ENCODE data around the gene SLC27A3. TPM values are rescaled to one million over a fixed set of nuclear protein-coding genes. Genes with fewer than 3 reads are reported as not detected.

SLC27A3 gene
- total and polyA plus RNA-seq, 4 donors = 12.1 to 37.3 (median 28.7) TPM

- Histone ChIP-seq H3K4me1 (ENCODE audit: control insufficient read depth, insufficient read depth, low read length) (no peaks in the 10 kb centered on the region), H3K4me3 (ENCODE audit: low read depth, low read length) (no peak overlapping the region), H3K9me3 (ENCODE audit: control insufficient read depth, insufficient read depth, low read length) (no peaks in the 10 kb centered on the region), H3K27me3 (ENCODE audit: control insufficient read depth, insufficient read depth, low read length) (no peaks in the 10 kb centered on the region), H3K36me3 (ENCODE audit: control insufficient read depth, insufficient read depth, low read length) (peaks cover 52% of the 10 kb centered on the region), H3K27ac (ENCODE audit: low read depth, low read length) (no peak overlapping the region)
- 69% methylated on average over 1 of the region's 2 CpGs for WGBS (ENCODE audit: insufficient coverage)
- DNase-seq (ENCODE audit: low read depth in 4 of 6, low spot score in 6 of 6) = peak in 1 of 6 donors; percentile 10
These were observed 33.2 kb upstream of the SLC27A3 start for GRCh38 chr1:153741986-153742385.

DNA sequence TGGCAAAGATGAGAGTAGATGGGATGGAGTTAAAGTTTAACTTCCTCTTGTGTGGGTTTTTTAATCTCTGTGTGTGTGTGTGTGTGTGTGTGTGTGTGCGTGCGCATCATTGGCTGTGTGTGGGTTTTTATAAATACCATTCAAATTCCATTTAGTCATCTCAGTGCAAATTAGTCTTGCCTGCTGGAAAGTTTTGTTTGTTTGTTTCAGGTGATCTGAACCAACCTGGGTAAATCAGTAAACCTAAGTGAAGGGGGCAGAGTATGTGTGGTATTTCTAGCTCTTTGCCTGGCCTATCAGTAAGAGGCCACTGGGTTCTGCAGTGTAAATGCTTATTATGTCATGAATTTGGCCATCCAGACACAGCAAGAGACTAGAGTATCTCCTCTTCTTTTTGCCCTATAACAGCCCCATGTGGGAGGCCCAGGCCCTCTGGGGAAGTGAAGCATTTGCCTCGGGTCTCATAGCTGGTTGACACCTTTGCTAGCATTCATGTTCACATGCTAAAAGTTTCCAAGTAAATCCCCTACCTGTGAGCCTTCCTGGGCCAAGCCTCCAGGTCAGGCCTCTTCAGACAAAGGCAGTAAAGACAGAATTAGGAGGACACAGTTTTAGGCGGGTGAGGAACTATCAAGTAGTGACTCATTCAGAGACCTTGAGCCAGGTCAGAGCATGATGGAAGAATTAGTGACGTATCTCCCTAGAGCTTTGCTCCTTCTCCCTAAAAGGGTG is 32.6 kb upstream of the SLC27A3 start:
- no peak for DNase-seq (ENCODE audit: low read depth in 4 of 6, low spot score in 6 of 6)
- WGBS (ENCODE audit: insufficient coverage) = no CpG with 5 or more reads among the region's 5 CpGs
- Histone ChIP-seq H3K27ac (ENCODE audit: low read depth, low read length) (no peak overlapping the region), H3K36me3 (ENCODE audit: control insufficient read depth, insufficient read depth, low read length) (peaks cover 56% of the 10 kb centered on the region), H3K4me1 (ENCODE audit: control insufficient read depth, insufficient read depth, low read length) (no peaks in the 10 kb centered on the region), H3K9me3 (ENCODE audit: control insufficient read depth, insufficient read depth, low read length) (no peaks in the 10 kb centered on the region), H3K27me3 (ENCODE audit: control insufficient read depth, insufficient read depth, low read length) (no peaks in the 10 kb centered on the region), H3K4me3 (ENCODE audit: low read depth, low read length) (no peak overlapping the region)

- no peak for DNase-seq (ENCODE audit: low read depth in 4 of 6, low spot score in 6 of 6)
- H3K36me3 ChIP-seq (ENCODE audit: control insufficient read depth, insufficient read depth, low read length) = peaks cover 59% of the 10 kb centered on the region
- no peak overlapping the region for H3K27ac ChIP-seq (ENCODE audit: low read depth, low read length)
- no peaks in the 10 kb centered on the region for H3K4me1 ChIP-seq (ENCODE audit: control insufficient read depth, insufficient read depth, low read length)
- H3K4me3 ChIP-seq (ENCODE audit: low read depth, low read length) = no peak overlapping the region
- no peaks in the 10 kb centered on the region for H3K9me3 ChIP-seq (ENCODE audit: control insufficient read depth, insufficient read depth, low read length)
- WGBS (ENCODE audit: insufficient coverage) = no CpG with 5 or more reads among the region's 2 CpGs
- H3K27me3 ChIP-seq (ENCODE audit: control insufficient read depth, insufficient read depth, low read length) = no peaks in the 10 kb centered on the region
These were observed 29.8 kb upstream of the SLC27A3 start for GRCh38 chr1:153745417-153745816.

- peaks cover 60% of the 10 kb centered on the region for H3K36me3 ChIP-seq (ENCODE audit: control insufficient read depth, insufficient read depth, low read length)
- 100% methylated on average over 6 of the region's 13 CpGs for WGBS (ENCODE audit: insufficient coverage)
- no peaks in the 10 kb centered on the region for H3K9me3 ChIP-seq (ENCODE audit: control insufficient read depth, insufficient read depth, low read length)
- H3K27ac ChIP-seq (ENCODE audit: low read depth, low read length) = no peak overlapping the region
- DNase-seq (ENCODE audit: low read depth in 4 of 6, low spot score in 6 of 6) = no peak
- H3K4me3 ChIP-seq (ENCODE audit: low read depth, low read length) = no peak overlapping the region
- no peaks in the 10 kb centered on the region for H3K4me1 ChIP-seq (ENCODE audit: control insufficient read depth, insufficient read depth, low read length)
- no peaks in the 10 kb centered on the region for H3K27me3 ChIP-seq (ENCODE audit: control insufficient read depth, insufficient read depth, low read length)
These were observed 29.0 kb upstream of the SLC27A3 start for GRCh38 chr1:153746174-153746573.

- Histone ChIP-seq H3K27ac (ENCODE audit: low read depth, low read length) (no peak overlapping the region), H3K4me1 (ENCODE audit: control insufficient read depth, insufficient read depth, low read length) (no peaks in the 10 kb centered on the region), H3K36me3 (ENCODE audit: control insufficient read depth, insufficient read depth, low read length) (peaks cover 63% of the 10 kb centered on the region), H3K9me3 (ENCODE audit: control insufficient read depth, insufficient read depth, low read length) (no peaks in the 10 kb centered on the region), H3K27me3 (ENCODE audit: control insufficient read depth, insufficient read depth, low read length) (no peaks in the 10 kb centered on the region), H3K4me3 (ENCODE audit: low read depth, low read length) (no peak overlapping the region)
- WGBS (ENCODE audit: insufficient coverage) = 83% methylated on average over 1 of the region's 2 CpGs
- DNase-seq (ENCODE audit: low read depth in 4 of 6, low spot score in 6 of 6) = no peak
These were observed 26.3 kb upstream of the SLC27A3 start for GRCh38 chr1:153748903-153749302.

DNA sequence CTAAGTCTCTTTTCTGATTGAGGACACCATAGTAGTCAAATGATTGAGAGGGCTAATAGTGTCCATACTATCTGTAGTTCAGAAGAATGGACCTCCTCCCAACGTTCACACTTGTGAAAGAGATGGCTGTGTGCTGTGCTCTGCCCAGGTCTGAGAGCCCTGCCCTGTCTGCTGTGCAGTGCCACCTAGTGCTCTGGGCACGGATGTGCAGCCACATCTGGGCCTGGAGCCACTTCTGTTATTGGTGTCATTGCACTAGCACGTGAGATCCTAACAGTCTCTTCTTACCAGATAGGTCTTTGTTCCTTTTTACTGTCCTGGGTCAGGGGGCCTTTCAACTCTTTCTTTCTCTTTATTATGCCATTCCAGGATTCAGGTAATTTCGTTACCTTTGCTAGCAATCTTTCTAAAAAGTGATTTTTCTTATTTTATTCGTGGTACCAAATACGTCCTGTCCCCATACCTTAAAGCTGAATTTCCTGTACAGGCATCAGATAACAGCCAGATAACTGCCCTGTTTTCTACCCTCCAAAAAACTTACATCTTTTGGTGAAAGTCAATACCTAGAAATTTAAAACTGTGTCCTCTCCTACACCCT is 25.7 kb upstream of the SLC27A3 start:
- H3K36me3 ChIP-seq (ENCODE audit: control insufficient read depth, insufficient read depth, low read length) = peaks cover 64% of the 10 kb centered on the region
- H3K9me3 ChIP-seq (ENCODE audit: control insufficient read depth, insufficient read depth, low read length) = no peaks in the 10 kb centered on the region
- no peaks in the 10 kb centered on the region for H3K27me3 ChIP-seq (ENCODE audit: control insufficient read depth, insufficient read depth, low read length)
- H3K27ac ChIP-seq (ENCODE audit: low read depth, low read length) = no peak overlapping the region
- peak; percentile 15 to 90 (median 46) for DNase-seq (ENCODE audit: low read depth in 4 of 6, low spot score in 6 of 6)
- H3K4me3 ChIP-seq (ENCODE audit: low read depth, low read length) = no peak overlapping the region
- H3K4me1 ChIP-seq (ENCODE audit: control insufficient read depth, insufficient read depth, low read length) = no peaks in the 10 kb centered on the region
- WGBS (ENCODE audit: insufficient coverage) = 25% methylated on average over 4 of the region's 6 CpGs

- no peak for DNase-seq (ENCODE audit: low read depth in 4 of 6, low spot score in 6 of 6)
- Histone ChIP-seq H3K27ac (ENCODE audit: low read depth, low read length) (no peak overlapping the region), H3K4me3 (ENCODE audit: low read depth, low read length) (no peak overlapping the region), H3K27me3 (ENCODE audit: control insufficient read depth, insufficient read depth, low read length) (no peaks in the 10 kb centered on the region), H3K36me3 (ENCODE audit: control insufficient read depth, insufficient read depth, low read length) (peaks cover 70% of the 10 kb centered on the region), H3K4me1 (ENCODE audit: control insufficient read depth, insufficient read depth, low read length) (no peaks in the 10 kb centered on the region), H3K9me3 (ENCODE audit: control insufficient read depth, insufficient read depth, low read length) (no peaks in the 10 kb centered on the region)
- WGBS (ENCODE audit: insufficient coverage) = 100% methylated on average over 2 of the region's 6 CpGs
These were observed 24.9 kb upstream of the SLC27A3 start for GRCh38 chr1:153750026-153750995.

GRCh38 chr1:153752072-153752471 is 23.1 kb upstream of the SLC27A3 start:
- DNase-seq (ENCODE audit: low read depth in 4 of 6, low spot score in 6 of 6) = no peak
- Histone ChIP-seq H3K36me3 (ENCODE audit: control insufficient read depth, insufficient read depth, low read length) (peaks cover 73% of the 10 kb centered on the region), H3K27me3 (ENCODE audit: control insufficient read depth, insufficient read depth, low read length) (no peaks in the 10 kb centered on the region), H3K4me1 (ENCODE audit: control insufficient read depth, insufficient read depth, low read length) (no peaks in the 10 kb centered on the region), H3K9me3 (ENCODE audit: control insufficient read depth, insufficient read depth, low read length) (no peaks in the 10 kb centered on the region), H3K4me3 (ENCODE audit: low read depth, low read length) (no peak overlapping the region), H3K27ac (ENCODE audit: low read depth, low read length) (no peak overlapping the region)
- WGBS (ENCODE audit: insufficient coverage) = no CpG with 5 or more reads among the region's 2 CpGs

DNA sequence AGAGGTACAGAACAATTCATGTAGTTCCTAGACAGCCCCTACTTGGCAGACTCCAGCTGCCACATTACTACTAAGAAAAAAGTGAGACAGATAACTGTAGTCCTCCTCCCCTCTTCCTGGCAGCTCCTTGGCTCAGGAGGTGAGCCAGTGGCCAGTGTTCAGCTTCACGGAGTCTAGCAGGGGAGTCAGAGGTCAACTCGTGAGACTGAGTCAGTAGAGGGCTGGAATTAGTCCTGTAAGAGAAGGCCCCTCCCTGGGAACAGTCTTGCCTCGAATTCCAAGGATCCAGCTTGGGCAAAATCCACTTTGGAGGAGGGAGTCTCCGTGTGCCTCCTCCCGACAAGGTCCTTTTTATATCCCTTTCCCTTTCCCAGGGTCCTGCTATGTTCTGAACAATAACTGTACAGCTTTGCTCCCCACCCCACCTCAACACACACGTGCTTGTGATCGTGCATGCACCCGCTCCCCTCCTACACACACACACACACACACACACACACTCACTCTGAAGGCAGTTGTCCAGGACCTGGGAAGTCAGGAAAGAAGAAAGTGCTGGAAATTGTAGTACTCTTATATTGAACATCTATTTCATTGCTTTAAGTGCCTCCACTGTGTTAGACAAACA is 22.5 kb upstream of the SLC27A3 start:
- H3K4me3 ChIP-seq (ENCODE audit: low read depth, low read length) = no peak overlapping the region
- no peaks in the 10 kb centered on the region for H3K9me3 ChIP-seq (ENCODE audit: control insufficient read depth, insufficient read depth, low read length)
- H3K27ac ChIP-seq (ENCODE audit: low read depth, low read length) = no peak overlapping the region
- no peaks in the 10 kb centered on the region for H3K4me1 ChIP-seq (ENCODE audit: control insufficient read depth, insufficient read depth, low read length)
- no peaks in the 10 kb centered on the region for H3K27me3 ChIP-seq (ENCODE audit: control insufficient read depth, insufficient read depth, low read length)
- H3K36me3 ChIP-seq (ENCODE audit: control insufficient read depth, insufficient read depth, low read length) = peaks cover 75% of the 10 kb centered on the region
- WGBS (ENCODE audit: insufficient coverage) = 90% methylated on average over 5 of the region's 8 CpGs
- DNase-seq (ENCODE audit: low read depth in 4 of 6, low spot score in 6 of 6) = no peak
